A673 (cell line): ENCODE data around the gene NMB.

ENCODE experiments used
- CTCF ChIP-seq: fragments of 300-800, 200-600 bp; sonication (generic); conservative IDR thresholded peaks from 2 replicates; pipeline ENCODE4 v1.5.1; 2017; ENCODE audit warnings: low read depth, mild to moderate bottlenecking, antibody characterized with exemption, low read length, moderate library complexity, mixed read lengths
- EZH2 ChIP-seq: fragments of 200-600 bp; sonication (generic); IDR thresholded peaks from 2 replicates; pipeline ENCODE4 v1.6.1; 2017; ENCODE audit warnings: borderline replicate concordance, low read depth, mild to moderate bottlenecking, mixed read lengths, antibody characterized with exemption, low read length; ENCODE audit not compliant: poor library complexity, severe bottlenecking

GRCh38 chr15:84684092-84684491 lies 26.1 kb upstream of the NMB start:
- TF ChIP-seq CTCF, result no peak
- TF ChIP-seq EZH2, result no peak
